NCI-H1694 treated with DMSO at 0.1 percent for 48 hours (cell line): ENCODE results near the gene ELOVL7.
"Not testable (repeated sequence)": the region's sequence is repeated elsewhere in the genome, so short reads cannot be mapped to it uniquely, and the experiment has no call there.

Source experiments
- DNase-seq: peaks from one replicate; lab custom pipeline; 2025; lab: John Stamatoyannopoulos, UW

ELOVL7 gene

DNA sequence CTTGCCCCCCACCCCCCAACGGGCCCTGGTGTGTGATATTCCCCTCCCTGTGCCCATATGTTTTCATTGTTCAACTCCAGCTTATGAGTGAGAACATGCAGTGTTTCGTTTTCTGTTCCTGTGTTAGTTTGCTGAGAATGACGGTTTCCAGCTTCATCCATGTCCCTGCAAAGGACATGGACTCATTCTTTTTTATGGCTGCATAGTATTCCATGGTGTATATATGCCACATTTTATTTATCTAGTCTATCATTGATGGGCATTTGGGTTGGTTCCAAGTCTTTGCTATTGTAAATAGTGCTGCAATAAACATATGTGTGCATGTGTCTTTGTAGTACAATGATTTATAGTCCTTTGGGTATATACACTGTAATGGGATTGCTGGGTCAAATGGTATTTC is 132.2 kb downstream of the ELOVL7 start:
- DNase-seq = not testable (repeated sequence)

DNA sequence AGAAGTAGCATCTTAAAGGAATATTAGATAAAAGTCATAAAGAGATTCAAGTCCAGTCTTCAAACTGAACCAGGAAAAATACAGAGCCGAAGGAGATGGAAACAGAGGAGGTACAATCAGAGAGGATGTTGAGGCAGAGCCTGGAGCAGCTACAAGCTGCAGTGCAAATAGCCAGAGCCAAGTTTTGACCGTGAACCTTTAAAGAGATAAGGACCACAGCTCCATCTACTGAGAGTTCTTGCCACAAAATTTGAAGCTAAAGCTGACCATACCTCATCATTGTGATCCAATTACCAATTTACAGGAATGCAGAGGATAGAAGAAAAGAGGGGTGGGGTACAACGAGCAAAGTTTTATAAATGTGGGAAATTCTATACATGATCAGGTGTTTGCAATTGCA is 133.7 kb downstream of the ELOVL7 start:
- no peak for DNase-seq

DNA sequence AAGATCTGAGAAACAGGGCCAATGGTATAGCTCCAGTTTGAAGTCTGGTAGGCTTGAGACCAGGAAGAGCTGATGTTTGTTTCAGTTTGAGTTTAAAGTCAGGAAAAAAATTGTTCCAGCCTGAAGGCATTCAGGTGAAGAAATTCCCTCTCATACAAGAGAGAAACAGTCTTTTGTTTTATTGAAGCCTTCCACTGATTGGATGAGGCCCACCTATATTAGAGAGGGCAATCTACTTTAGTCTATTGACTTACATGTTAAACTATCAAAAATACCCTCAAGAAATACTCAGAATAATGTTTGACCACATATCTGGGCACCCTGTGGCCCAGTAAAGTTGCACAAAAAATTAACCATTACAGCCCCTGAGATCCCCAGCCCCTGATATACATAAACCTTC is 138.9 kb downstream of the ELOVL7 start:
- no peak for DNase-seq

DNA sequence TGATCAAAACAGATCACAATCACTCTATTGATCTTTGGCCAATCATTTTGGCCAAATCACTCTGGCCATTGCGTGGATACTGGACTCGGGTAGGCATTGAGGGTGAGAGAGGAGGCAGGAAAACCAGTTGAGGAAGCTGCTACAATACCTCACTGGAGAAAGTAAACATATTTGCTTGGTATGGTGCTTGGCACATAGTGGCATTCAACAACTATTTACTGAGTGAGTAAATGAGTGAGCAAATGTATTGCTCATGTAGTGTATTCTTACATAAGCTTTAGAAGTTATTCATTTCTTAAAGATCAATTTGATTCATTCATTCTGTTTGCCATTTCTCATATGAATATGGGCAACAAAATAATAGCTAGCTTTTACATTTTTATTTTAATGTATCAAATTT is 140.1 kb downstream of the ELOVL7 start:
- no peak for DNase-seq
